D341Med (cell line): ENCODE results near the gene LRRC58.
A peak's percentile ranks its signal among the peaks of the same experiment; 100 is the strongest.
"Not testable (repeated sequence)": the region's sequence is repeated elsewhere in the genome, so short reads cannot be mapped to it uniquely, and the experiment has no call there.

Source experiments
- DNase-seq: peaks from one replicate; pipeline ENCODE4 v3.0.0; 2012; ENCODE audit warnings: low spot score

The LRRC58 gene

DNA sequence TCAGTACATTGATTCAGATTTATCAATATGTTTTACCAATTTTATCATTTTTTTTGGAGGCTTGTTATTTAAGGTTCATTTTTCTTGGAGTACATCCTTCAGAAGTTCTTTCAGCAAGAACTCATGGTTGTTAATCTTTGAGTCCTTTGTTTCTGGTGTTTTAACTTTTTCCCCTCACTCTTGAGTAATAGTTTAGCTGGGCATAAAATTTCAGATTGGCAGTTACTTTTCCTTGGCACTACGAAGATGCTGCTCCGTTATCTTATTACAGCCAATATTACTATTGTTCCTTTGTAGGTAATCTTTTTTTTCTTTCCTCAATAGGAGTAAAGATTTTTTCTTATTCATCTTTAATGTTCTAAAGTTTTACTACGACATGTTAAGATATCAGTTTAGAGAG, 9.8 kb downstream of the LRRC58 start:
- no peak for DNase-seq

DNA sequence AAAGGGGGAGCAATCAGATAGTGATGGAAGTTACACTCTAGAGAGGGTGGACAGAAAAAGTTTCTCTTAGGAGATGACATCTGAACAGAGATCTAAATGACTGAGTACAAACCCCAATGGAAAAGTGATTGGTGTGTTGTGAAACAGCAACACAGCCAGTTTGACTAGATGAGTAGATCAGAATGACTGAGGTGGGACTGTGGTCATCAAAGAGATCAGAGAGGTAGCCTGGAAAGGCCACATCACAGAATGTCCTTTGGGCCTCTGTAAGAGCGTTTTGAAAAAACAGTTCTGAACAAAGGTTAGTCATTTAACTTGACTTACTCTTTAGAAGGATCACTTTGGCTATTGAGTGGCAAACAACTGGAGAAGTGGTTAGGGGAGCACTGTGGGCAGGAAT, 10.6 kb downstream of the LRRC58 start:
- no peak for DNase-seq

DNA sequence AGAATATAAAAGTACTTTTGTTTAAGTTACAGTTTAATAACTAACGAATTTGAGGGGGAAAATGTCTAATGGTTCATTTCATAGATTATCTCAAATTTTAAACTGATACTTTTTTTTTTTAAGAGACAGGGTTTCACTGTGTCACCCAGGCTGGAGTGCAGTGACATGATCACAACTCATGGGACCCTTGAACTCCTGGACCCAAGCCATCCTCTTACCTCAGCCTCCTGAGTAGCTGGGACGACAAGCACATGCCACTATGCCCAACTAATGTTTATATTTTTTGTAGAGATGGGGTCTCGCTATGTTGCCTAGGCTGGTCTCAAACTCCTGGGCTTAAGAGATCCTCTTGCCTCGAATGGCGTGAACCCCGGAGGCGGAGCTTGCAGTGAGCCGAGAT, 16.5 kb downstream of the LRRC58 start:
- DNase-seq, result no peak

DNA sequence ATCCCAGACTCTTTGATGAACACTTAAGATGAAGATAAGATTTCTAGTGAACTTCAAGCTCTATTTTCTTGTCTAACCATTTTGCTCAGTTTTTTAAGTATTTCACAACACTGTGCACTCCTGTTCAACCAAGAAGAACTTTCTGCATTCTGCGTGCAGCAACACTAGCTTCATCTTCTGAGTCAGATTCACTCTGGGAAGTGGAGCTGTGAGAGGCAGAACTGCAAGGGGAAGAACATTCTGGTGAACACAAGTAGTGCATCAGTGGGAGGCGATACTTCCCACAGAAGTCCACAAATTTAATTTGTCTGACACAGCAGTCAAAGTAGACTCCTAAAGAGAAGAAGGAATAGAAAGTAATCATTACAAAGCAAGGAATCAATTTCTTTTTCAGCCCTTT, 18.1 kb downstream of the LRRC58 start:
- no peak for DNase-seq

DNA sequence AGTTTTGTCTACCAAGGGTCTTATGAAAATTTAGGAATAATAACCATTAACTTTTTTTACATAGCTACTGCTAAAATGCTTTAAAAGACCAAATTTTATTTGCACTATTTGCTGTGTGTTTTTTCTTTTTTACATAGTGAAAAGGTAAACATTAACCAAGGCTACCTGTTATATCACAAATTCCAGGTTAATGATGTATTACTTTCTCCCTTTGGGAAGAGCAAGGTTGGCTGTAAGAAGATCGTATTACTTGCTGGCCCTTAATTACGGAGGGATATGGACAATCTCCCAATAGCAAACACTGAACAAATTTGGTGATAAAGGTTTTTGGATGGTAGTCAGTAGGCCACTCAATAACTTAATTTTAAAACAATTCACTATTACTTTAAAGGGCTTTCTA, 22.4 kb downstream of the LRRC58 start:
- DNase-seq, result no peak

DNA sequence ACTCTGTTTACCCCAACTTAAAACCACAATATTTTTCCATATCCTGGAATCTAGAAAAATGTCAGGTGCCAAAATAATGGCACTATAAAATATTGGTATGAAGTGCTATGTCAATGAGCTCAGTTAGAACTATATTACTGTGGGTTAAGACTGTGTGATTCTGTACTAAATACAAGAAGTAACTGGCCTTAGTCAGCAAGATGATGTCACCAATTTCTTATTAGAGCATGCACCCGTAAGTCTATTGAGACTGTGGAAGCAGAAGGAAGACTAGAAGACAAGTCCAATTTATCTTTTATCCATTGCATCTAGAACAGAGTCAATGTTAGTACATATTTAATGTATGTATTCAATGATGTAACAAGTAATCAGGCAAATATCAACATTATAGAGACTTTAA, 25.0 kb downstream of the LRRC58 start:
- no peak for DNase-seq

DNA sequence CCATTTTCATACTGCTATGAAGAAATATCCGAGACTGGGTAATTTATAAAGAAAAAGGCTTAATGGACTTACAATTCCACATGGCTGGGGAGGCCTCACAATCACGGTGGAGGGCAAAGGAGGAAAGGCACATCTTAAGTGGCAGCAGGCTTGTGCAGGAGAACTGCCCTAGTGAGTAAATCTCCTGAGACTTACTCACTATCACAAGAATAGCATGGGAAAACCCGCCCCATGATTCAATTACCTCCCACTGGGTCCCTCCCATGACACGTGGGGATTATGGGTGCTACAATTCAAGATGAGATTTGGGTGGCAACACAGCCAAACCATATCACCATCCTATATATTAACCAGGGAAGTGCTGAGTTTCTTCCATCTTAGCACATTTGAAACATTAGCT, 25.4 kb downstream of the LRRC58 start:
- DNase-seq, result not testable (repeated sequence)

DNA sequence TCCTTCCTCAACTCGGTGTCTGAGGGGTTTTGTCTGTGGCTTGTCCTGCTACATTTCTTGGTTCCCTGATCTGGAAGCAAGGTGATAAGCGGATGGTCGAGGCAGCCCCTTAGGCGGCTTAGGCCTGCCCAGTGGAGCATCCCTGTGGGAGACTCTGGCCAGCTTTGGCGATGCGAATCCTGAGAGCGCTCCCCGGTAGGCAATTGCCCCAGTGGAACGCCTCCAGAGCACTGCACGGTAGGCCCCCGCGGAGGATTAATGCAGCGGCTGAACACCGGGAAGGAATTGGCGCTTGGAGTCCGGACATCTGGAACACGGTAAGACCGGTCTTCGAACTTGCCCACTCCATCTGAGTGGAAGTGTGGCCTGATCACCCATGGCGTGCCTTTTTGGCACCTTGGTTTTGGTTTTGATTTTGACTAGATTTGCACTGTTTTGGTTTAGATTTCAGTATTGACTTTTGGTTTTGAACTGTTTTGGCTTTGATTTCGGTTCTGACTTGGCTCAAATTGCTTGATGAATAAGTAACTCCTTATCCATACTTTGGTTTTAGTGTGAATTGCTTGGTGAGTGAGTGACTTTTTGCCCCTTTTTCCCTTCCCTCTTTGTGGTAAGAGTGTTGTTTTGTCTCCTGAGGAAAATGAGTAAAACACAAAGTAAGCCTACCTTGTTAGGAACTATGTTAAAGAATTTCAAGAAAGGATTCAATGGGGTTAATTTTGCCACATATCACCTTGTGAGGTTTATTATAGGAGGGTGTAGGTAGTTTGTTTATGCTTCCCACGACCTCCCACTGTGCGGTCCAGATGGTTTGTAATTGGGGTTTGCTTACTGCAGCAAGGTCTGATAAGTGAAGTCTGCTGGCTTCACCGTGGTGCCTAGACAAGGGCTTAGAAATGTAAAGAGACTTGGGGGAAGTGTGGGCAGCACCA, 37.0 kb downstream of the LRRC58 start:
- DNase-seq, result no peak

DNA sequence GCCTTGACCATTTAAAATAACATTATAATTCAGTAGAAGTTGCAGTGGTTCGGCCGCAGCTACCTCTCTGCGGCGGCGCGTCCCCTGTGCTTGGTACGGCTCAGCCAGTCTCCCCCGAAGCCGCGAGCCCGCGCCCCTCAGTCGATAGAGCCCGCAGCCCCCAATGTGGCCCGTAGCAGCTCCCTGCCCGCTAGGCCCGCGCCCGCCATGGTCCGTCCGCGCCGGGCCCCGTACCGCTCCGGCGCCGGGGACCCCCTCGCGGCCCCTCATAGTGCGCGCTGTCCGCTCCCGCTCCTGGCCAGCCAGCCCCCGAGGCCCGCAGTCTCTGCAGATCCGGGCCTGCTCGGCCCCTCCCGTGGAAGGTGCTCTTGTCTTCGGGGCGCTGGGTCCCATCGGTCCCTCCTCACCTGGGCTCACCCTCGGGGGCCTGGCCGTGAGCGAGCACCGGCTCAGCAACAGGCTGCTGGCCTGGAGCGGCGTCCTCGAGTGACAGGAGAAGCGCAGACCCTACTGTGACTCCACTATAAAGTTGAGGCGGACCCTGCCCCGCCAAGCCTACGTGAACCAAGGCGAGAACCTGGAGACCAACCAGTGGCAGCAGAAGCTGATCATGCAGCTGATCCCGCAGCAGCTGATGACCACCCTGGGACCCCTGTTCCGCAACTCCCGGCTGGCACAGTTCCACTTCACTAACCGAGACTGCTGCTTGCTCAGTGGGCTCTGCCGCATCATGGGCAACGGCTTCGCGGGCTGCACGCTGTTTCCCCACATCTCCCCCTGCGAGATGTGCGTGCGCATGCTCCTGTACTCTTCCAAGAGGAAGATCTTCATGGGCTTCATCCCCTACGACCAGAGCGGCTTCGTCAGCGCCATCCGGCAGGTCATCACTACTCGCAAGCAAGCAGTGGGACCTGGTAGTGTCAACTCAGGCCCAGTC, 42.4 kb downstream of the LRRC58 start:
- no peak for DNase-seq

DNA sequence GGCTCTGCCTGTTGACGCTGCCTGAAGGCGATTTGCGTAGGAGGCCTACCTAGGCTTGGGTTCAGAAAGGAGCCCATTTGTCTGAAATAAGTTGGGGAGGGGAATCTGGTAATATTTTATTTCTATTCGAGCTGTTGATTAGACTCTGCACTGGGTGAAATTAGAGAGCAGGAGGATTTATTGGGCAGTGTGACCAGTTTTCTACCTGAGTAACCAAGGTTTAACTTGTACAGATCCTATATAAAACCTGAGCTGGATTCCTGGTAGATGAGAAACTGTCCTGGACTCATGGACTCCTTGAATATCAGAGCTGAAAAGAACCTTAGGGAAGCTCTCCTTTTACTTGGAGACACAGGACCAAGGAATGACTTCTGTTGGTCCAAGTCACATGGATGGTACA, 44.5 kb downstream of the LRRC58 start:
- DNase-seq, result no peak

DNA sequence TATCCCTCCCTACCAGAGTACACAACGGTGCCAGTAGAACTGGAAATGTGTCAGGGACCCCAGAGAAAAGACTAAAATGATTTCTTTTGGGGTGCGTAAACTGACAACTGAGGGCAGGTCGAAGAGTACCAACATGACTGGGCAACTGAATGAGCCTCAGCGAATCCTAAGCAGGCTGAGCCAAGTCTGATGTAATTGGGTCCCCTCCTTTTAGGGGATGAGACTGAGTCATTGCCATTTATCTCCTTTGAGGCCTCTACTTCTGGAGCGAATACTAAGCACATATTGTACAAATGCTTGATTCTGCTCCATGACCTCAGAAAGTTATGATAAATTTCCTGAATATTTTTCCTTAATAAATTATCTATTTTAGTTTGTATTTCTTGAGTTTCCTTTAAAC, 46.8 kb downstream of the LRRC58 start:
- no peak for DNase-seq

DNA sequence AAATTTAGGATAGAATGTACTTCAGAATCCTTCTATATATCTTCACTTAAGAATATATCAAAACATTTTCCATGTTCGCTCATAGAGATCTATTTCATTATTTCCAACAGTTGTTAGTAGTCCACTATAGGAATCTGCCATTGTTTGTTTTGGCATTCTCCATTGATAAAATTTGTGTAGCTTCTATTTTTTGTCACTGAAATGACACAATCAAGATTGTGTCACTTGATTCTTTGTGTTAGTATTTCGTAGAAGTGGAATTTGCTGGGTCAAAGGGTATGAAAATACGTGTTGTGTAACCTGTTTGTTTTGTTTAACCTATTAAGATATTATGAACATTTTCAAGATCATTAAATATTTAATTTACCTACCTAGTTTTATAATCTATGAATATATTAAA, 48.2 kb downstream of the LRRC58 start:
- DNase-seq, result no peak

DNA sequence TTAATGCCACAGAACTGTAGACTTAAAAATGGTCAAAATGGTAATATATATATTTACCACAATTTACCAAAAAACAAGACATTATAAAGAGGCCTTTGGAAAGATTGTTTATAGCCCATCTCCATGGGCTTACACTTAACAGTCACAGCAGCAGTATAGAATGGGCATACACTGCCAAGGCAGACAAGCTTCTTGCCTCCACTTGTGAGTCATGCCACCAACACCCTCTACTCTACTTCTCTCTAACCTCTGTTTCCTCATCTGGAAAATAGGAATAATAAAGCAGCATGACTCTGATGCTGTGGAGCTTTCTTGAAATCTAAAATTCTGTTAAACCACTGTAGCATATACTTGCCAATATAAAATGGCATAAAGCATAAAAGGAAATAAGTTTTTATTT, 49.8 kb downstream of the LRRC58 start:
- DNase-seq, result no peak

DNA sequence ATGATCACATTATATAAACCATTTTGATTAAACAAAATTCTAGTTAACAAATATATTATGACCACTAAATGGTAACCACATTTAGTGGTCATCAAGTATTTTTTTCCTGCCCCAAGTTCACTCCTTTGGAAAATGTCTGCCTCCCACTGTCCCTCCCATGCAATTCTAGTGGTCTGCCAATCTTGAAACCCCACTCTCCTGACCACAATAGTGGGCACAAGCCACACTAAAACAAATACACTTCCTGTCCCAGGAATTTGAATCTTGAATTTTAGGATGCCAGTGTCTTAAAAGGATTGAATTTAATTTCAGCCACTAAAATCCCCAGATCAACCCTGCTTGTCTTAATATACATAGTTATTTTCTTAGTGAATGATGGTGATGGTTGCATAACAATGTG, 50.2 kb downstream of the LRRC58 start:
- DNase-seq, result no peak

DNA sequence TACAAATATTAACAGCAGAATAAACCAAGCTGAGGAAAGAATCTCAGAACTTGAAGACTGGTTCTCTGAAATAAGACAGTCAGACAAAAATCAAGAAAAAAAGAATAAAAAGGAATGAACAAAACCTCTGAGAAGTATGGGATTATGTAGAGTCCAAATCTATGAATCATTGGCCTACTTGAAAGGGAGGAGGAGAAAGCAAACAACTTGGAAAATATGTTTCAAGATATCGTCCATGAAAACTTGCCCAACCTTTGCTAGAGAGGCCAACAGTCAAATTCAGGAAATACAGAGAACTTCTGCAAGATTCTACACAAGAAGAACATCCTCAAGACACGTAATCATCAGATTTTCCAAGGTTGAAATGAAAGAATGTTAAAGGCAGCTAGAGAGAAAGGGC, 57.6 kb downstream of the LRRC58 start:
- not testable (repeated sequence) for DNase-seq

DNA sequence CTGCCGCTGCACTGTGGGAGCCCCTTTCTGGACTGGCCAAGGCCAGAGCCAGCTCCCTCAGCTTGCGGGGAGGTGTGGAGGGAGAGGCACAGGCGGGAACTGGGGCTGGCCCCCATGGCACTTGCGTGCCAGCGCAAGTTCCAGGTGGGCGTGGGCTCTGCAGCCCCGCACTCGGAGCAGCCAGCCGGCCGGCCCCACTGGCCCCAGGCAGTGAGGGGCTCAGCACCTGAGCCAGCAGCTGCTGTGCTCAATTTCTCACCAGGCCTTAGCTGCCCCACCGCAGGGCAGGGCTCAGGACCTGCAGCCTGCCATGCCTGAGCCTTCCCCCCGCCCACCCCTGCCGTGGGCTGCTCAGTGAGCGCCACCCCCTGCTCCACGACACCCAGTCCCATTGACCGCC, 59.5 kb downstream of the LRRC58 start:
- no peak for DNase-seq

DNA sequence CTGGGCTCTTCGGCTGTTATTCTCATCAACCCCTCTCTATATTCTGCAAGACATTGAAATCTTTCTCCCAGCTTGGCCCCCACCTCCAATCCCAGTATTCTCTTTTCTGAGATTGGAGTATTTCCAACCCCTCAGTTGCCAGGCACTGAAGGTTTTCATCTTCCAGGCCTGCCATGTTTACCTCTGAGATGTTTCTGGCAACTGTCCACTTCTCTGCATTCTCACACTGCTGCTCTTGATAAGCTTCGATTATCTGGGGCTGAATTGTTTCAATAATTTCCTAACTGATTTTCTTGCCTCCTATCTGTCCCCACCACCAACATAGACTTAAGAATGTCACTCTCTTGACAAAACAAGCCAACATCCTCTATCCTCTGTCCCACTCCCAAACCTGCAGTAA, 62.7 kb downstream of the LRRC58 start:
- DNase-seq, result no peak

DNA sequence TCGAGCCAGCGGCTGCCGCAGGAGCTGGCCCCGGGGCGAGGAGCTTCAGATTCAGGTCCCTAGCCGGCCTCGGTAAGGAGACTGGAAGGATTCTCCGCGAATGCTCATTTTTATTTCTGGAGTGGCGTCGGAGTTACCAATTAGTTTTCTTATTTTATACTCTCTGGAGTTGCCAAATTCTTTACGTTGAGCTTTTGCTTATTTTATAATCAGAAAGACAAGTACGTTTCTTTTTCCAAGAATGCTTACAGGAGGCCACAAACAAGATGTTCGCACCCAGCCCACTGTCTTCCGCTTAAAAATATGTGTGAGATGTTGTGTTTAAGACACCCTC, 63.7 kb downstream of the LRRC58 start:
- DNase-seq, result no peak

DNA sequence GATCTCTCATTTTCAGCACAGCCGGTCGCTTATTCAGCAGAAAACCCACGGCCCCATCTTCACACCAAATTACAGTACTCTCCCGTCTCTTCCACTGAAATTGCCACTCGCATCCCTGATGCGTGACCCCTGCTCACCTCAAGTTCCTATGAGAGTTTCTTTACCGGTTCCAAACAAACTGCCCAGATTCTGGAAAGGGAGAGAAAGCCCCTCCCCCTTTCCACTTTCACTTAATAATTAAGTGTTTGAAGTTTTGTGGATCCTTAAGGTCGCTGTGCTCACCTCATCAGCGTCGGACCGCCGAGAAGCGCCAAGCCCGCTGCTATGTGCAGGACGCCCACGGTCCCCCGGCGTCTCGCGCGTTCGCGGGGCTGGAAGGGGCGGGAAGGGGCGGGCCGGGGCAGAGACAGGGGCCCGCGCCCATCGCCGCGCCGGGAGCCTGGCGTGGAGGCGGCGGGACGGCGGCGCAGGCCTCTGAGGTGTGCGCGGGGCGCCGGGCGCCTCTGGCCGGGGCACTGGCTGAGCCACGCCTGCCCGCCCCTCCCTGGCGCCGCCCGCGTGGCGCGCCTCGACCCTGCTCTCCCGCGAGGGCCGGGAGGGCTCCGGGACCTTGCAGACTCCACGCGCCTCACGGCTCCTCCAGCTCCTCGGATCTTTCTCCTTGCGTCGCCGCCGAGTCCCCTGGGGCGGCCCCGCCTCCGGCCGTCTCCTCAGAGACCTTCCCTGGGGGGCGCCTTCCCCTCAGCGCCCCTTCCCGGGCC, 64.2 kb downstream of the LRRC58 start, which contains the start of gene GPR156:
Gene GPR156, minus strand, starts transcription at position 476 of the 761 bp plus-strand sequence. CDS start 41,124 bp downstream, outside the sequence.
- DNase-seq, result peak; percentile 46

DNA sequence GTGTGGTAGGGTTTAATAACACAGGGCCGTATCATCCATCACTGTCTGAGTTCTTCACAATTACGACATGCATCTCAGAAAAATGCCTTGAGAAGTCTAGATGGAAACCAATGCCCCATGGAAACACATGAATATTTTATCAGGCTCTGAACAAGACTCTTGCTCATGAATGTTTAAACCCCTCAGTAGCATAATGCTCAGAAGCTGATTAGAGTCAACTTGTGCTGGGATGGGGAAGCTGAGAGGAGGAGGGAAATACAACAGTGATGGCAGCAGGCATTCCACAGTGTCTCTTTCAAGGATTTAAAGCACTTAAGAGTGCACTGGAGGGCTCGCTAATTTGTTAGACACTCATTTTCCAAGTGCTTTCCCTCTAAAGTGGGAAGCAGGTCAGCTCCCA, 67.9 kb downstream of the LRRC58 start:
- DNase-seq, result no peak

DNA sequence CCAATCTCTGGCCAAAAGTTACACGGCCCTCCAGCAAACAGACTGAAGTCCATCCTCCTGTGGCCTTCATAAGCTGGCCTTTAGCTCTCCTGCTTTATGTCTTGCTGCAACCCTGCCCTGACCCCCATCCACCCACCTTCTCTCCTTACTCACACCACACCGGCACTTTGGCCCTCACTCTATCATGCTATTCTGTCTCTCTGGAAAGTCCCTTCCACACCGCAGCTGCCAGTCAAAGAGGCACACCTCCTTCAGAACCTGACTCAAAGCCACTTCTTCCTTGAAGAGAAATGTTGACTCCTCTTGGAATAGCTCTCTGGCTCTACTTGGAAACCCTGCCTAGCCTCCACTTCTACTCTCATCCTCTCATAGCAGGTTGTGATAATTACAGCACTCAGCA, 68.6 kb downstream of the LRRC58 start:
- DNase-seq, result no peak

DNA sequence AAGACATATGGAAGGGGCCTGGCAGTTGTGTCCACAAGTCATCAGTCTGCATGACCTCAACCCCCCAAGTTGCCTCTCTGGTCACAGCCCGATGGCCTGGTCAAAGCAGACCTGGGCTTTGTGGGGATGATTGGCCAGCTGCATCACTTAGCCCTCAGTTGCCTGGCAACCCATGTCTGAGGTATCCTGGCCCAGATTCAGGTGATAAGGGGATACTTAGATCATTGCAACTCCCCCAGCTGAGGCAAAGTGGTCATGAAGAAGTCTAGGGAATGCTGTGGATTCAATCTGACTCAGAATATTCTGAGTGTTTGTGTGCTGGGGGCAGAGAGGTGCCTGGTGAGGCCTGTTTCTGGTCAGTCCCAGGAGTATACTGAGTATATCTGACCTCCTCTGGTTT, 69.1 kb downstream of the LRRC58 start:
- DNase-seq, result no peak
